Measurements from ENCODE around the gene SIM1.

Gene SIM1

DNA sequence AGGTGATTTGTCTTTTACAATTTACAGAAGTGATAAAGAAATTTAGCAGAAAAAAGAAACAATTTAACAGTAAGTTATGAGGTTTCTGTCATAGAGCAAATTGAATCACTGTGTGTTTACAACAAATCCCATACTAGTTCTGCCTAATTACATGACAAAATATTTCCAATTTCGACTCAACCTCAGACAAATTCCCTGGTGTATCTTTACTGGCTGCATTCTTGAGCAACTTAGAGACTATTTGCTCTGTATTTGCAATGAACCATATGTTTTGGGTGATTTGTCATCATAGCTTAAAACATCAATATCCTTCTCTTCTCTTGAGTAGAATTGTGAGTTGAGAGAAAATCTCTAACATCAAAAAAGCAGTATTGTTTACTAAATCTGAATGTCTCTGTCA is 128.7 kb downstream of the SIM1 start:
- Histone ChIP-seq H3K9me3 (ENCODE audit: insufficient read depth, low read length) (no peaks in the 10 kb centered on the region), H4K20me1 (ENCODE audit: insufficient read depth, low read length) (no peaks in the 10 kb centered on the region), H3K4me1 (ENCODE audit: low read length) (no peaks in the 10 kb centered on the region), H3K79me2 (ENCODE audit: low read length) (no peaks in the 10 kb centered on the region), H3K9ac (ENCODE audit: low read length) (no peak overlapping the region), H3K27ac (ENCODE audit: low read length) (no peak overlapping the region), H3K36me3 (replicated peaks; ENCODE audit: low read depth, low read length) (no peaks in the 10 kb centered on the region), H2AFZ (ENCODE audit: low read depth, low read length) (no peak overlapping the region), H3K27me3 (ENCODE audit: low read depth, low read length) (no peaks in the 10 kb centered on the region), H3K4me3 (ENCODE audit: low read length) (no peak overlapping the region), H3K4me2 (ENCODE audit: low read length) (no peak overlapping the region)
- TF ChIP-seq EZH2phosphoT487 (IDR thresholded peaks at IDR 0.05; ENCODE audit: low read depth): no peak
- TF ChIP-seq, protein P1, sequence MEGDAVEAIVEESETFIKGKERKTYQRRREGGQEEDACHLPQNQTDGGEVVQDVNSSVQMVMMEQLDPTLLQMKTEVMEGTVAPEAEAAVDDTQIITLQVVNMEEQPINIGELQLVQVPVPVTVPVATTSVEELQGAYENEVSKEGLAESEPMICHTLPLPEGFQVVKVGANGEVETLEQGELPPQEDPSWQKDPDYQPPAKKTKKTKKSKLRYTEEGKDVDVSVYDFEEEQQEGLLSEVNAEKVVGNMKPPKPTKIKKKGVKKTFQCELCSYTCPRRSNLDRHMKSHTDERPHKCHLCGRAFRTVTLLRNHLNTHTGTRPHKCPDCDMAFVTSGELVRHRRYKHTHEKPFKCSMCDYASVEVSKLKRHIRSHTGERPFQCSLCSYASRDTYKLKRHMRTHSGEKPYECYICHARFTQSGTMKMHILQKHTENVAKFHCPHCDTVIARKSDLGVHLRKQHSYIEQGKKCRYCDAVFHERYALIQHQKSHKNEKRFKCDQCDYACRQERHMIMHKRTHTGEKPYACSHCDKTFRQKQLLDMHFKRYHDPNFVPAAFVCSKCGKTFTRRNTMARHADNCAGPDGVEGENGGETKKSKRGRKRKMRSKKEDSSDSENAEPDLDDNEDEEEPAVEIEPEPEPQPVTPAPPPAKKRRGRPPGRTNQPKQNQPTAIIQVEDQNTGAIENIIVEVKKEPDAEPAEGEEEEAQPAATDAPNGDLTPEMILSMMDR (IDR thresholded peaks at IDR 0.05; ENCODE audit: low read depth, low read length): no peak

All from OCI-LY3 (cell line).